Astrocyte of the cerebellum (primary cell): ENCODE measurements around the gene TSPAN33.

Source experiments
- DNase-seq: peaks from one replicate; pipeline ENCODE4 v3.0.0-alpha.2; 2011; ENCODE audit warnings: low read depth
- H3K4me3 ChIP-seq: 2 replicates; pipeline ENCODE4 v1.5.1; 2011; ENCODE audit warnings: mild to moderate bottlenecking, low read depth, low read length, moderate library complexity
- in situ Hi-C: cut with HindIII; loops from 2 replicates; pipeline ENCODE4 v1.10.0; 2017; ENCODE audit warnings: low sequenced_read_pairs
- TF ChIP-seq, protein P1 (sequence below): IDR thresholded peaks from 2 replicates; pipeline ENCODE4 v1.5.1; 2012; ENCODE audit warnings: low read length, low read depth, moderate library complexity, mild to moderate bottlenecking; ENCODE audit errors: missing control alignments

The TSPAN33 gene

DNA sequence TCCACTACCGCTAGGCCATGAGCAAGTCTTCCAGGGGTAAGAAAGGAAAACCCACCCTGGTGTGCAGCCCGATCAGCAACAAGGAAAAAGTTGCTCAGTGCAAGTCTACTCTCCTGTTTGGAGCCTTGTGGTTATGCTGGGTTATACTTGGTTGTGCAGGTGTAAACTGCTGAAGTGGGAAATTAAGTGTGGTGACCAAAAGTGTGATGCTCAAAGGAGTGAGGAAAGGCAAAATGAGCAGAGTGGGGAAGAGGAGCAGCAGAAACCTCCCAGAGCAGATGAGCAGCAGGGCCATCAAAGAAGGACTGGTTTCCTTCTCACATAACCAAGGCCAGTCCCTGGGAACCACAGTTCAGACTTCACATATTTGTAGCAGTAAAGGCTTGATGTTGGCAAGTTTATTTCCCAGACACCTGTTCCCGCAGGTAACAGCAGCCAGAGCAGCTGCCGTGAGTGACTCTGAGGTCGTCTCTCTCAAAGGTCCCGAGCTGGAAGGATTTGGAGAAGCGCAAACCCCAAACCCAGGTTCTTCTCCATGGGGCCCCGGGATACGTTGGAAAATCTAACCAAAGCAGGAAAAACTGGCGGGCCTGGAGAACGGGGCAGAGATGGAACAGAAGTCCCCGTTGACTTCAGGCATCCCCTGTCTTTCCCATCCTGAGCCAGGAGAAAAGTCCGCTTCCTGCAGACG, 43.3 kb downstream of the TSPAN33 start:
- TF ChIP-seq, protein P1, sequence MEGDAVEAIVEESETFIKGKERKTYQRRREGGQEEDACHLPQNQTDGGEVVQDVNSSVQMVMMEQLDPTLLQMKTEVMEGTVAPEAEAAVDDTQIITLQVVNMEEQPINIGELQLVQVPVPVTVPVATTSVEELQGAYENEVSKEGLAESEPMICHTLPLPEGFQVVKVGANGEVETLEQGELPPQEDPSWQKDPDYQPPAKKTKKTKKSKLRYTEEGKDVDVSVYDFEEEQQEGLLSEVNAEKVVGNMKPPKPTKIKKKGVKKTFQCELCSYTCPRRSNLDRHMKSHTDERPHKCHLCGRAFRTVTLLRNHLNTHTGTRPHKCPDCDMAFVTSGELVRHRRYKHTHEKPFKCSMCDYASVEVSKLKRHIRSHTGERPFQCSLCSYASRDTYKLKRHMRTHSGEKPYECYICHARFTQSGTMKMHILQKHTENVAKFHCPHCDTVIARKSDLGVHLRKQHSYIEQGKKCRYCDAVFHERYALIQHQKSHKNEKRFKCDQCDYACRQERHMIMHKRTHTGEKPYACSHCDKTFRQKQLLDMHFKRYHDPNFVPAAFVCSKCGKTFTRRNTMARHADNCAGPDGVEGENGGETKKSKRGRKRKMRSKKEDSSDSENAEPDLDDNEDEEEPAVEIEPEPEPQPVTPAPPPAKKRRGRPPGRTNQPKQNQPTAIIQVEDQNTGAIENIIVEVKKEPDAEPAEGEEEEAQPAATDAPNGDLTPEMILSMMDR, result no peak
- in situ Hi-C loops, result no loop called here
- peak overlapping the region; percentile 78 for H3K4me3 ChIP-seq
- no peak for DNase-seq

DNA sequence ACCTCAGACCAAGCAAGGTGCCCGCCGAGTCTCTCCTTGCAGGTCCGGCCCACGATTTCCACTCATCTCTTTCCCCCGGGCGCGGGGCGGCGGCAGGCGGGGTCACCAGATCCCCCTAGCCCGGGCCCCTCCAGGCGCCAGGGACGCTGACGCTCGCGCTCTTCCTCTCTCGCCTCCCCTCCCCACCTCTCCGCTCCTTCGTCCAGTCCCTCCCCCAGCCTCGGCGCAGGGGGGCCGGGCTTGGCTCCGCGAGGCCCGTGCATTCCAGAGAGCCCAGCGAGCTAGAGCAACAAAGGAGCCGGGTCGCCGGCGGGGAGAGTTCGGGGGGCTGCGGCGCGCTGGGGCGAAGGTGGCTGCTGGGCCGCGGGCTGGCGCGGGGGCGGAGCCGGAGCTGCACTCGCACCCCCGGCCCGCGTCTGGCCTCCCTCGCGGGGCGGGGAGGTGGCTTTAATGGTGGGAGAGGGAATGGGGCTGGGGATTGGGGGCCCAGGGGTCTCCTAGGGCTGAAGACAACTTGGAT, 43.9 kb downstream of the TSPAN33 start, which contains the start of gene SMO:
TSS of gene SMO (plus strand) at position 262 of the 520 bp plus-strand sequence. CDS start 519 bp downstream, outside the sequence.
- TF ChIP-seq, protein P1, result no peak
- H3K4me3 ChIP-seq, result peak within 1 kb of the TSS; percentile 78

DNA sequence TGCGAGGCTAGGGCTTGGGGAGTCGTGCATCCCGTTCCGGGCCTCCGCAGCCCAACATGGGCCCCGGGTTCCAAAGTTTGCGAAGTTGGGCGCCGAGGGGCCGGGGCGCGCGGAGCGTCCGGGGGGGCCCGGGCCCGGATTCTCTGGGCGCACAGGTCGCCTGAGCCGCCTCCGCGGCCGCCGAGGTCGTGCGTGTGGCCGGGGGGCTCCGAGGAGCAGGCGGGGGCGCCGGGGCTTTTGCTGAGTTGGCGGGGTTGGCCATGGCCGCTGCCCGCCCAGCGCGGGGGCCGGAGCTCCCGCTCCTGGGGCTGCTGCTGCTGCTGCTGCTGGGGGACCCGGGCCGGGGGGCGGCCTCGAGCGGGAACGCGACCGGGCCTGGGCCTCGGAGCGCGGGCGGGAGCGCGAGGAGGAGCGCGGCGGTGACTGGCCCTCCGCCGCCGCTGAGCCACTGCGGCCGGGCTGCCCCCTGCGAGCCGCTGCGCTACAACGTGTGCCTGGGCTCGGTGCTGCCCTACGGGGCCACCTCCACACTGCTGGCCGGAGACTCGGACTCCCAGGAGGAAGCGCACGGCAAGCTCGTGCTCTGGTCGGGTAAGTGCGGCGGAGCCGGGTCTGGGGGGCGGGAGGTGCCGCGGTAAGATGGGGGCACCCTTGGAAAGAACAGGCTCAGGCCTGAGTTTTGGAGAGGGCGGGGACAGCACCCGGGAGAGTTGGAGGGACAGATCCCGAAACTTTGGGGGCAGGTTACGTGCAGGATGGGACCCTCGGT, 44.6 kb downstream of the TSPAN33 start:
- TF ChIP-seq, protein P1, result no peak
- peak overlapping the region; percentile 78 for H3K4me3 ChIP-seq
- in situ Hi-C loops, result no loop called here
- no peak for DNase-seq

More for the DNA sequence above, 43.9 kb downstream of the TSPAN33 start, which contains the start of gene SMO:
- no peak for DNase-seq
- in situ Hi-C loops, result no loop called here

DNA sequence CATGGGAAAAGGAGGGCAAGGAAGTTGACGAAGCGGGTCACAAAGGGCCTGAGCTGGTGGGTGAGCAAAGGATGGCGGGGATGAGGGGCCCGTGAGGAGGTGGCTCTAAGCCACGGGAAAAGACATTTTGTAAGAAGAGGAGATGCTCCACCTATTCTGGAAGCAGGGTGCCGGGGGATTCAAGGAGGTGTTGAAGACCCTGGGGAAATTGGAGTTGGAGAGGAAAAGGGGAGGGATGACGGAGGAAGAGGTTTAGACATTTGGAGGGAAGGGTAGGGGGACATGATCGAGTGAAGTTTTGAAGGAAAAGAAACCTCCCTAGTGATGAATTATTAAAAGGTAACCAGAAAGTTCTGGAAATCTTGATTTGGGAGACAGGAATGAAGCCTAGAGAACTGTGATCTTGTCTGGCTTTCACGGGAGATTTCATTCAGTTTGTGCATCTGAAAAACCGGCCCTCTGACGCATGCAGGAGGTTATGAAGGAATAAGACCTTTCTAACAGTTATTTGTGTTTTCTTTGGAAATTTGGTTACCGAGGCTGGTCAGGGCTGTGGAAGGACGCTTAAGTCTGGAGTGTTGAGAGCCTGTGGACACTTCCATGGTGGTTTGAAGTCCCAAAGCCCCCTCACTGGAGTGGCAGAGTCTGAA, 45.3 kb downstream of the TSPAN33 start:
- in situ Hi-C loops, result no loop called here
- DNase-seq, result no peak
- peak overlapping the region; percentile 78 for H3K4me3 ChIP-seq
- TF ChIP-seq, protein P1, result no peak

DNA sequence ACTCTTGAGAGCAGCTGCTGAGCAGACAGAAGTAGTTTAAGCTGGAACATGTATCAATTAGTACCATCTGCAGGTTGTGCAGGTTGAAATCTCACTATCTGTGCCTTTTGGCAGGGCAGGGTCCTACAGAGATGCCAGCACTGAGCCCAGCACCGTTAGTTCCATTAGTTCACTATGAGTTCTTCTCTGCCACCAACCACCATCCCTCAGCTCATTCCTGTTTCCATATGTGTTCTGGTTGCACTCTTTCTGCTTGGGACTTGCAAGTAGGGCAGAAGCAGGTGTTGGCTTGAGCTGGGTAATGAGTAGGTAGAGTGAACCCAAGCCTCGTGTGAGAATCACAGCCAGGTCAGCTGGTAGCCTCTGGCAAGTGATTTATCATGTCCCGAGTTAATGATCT, 46.8 kb downstream of the TSPAN33 start:
- in situ Hi-C loops, result no loop called here
- H3K4me3 ChIP-seq, result no peak overlapping the region
- DNase-seq, result no peak
- TF ChIP-seq, protein P1, result no peak

DNA sequence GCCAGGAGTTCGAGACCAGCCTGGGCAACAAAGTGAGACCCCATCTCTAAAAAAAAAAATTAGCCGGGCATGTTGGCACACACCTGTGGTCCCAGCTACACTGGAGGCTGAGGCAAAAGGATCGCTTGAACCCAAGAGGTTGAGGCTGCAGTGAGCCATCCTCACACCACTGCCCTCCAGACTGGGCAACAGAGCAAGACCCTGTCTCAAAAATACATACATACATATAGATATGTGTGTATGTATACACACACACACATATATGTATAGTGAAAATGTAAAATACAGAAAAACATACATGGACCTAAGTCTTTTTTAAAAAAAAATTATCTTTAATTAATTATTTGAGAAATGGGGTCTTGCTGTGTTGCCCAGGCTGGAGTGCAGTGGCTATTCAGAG, 49.4 kb downstream of the TSPAN33 start:
- H3K4me3 ChIP-seq, result no peak overlapping the region
- in situ Hi-C loops, result no loop called here
- DNase-seq, result no peak
- TF ChIP-seq, protein P1, result no peak
